H1 (cell line): ENCODE results near the gene GRAPL. TPM values are rescaled to one million over a fixed set of nuclear protein-coding genes. Genes with fewer than 3 reads are reported as not detected.
"Not testable (repeated sequence)": the region's sequence is repeated elsewhere in the genome, so short reads cannot be mapped to it uniquely, and the experiment has no call there.

ENCODE experiments used
- CTCF ChIA-PET: fragments of 300-600 bp; sonication (Branson Sonifier 250); formaldehyde crosslinking; loops from one replicate; lab custom pipeline; 2021; ENCODE audit not compliant: partially characterized antibody; lab: Charles Lee
- POLR2A ChIA-PET: fragments of 300-600 bp; sonication (Branson Sonifier 250); formaldehyde crosslinking; loops from one replicate; lab custom pipeline; 2021; ENCODE audit warnings: inconsistent platforms; ENCODE audit not compliant: partially characterized antibody; lab: Charles Lee
- DNase-seq, 2 experiments: peaks; one replicate each; pipeline versions ENCODE4 v3.0.0 to v3.0.0-alpha.2; 2010 to 2022; ENCODE audit warnings: low spot score in 2 of 2, low read depth in 1 of 2, mixed read lengths in 1 of 2
- FAIRE-seq: peaks from 2 replicates; lab custom pipeline; 2011; peaks lifted over from hg19 to GRCh38; lab: Jason Lieb, UNC
- H2AFZ ChIP-seq: 2 replicates; pipeline ENCODE4 v1.8.1; 2012; ENCODE audit warnings: low read length, inconsistent platforms
- H2AK5ac ChIP-seq: 2 replicates; pipeline ENCODE4 v1.6.1; 2013; ENCODE audit warnings: low read depth, low read length
- H2BK120ac ChIP-seq: replicated peaks from 2 replicates; pipeline ENCODE3; 2013; ENCODE audit warnings: low read depth, low read length, inconsistent platforms
- H2BK12ac ChIP-seq: 2 replicates; pipeline ENCODE4 v1.6.1; 2013; ENCODE audit warnings: low read depth, low read length
- H2BK15ac ChIP-seq: 2 replicates; pipeline ENCODE4 v1.6.1; 2013; ENCODE audit warnings: low read length
- H2BK20ac ChIP-seq: 2 replicates; pipeline ENCODE4 v1.6.1; 2013; ENCODE audit warnings: low read length
- H2BK5ac ChIP-seq: 2 replicates; pipeline ENCODE4 v1.6.1; 2013; ENCODE audit warnings: low read depth, low read length
- H3K14ac ChIP-seq: 2 replicates; pipeline ENCODE4 v1.6.1; 2013; ENCODE audit warnings: inconsistent platforms; ENCODE audit not compliant: insufficient read length
- H3K18ac ChIP-seq: 2 replicates; pipeline ENCODE4 v1.6.1; 2013; ENCODE audit warnings: low read length; ENCODE audit errors: extremely low read depth
- H3K23ac ChIP-seq: 2 replicates; pipeline ENCODE4 v1.6.1; 2013; ENCODE audit warnings: inconsistent platforms; ENCODE audit not compliant: insufficient read length
- H3K23me2 ChIP-seq: 2 replicates; pipeline ENCODE4 v1.6.1; 2013; ENCODE audit warnings: low read depth, low read length
- H3K27ac ChIP-seq: 2 replicates; pipeline ENCODE4 v1.6.1; 2011; ENCODE audit warnings: low read depth, low read length, inconsistent platforms
- H3K27me3 ChIP-seq, 4 experiments: replicated peaks in 1 of 4; 1 replicate in 1 of 4; 2 replicates in 3 of 4; pipeline versions ENCODE4 v1.6.1 to v1.8.1; 2011 to 2013; ENCODE audit warnings: low read length in 3 of 4, mild to moderate bottlenecking in 3 of 4, inconsistent platforms in 2 of 4, mixed read lengths in 2 of 4, moderate library complexity in 1 of 4; ENCODE audit not compliant: control insufficient read depth in 3 of 4, insufficient read depth in 3 of 4; ENCODE audit errors: extremely low read depth in 1 of 4
- H3K36me3 ChIP-seq, 4 experiments: 2 replicates each; pipeline versions ENCODE4 v1.6.1 to v1.8.1; 2011 to 2013; ENCODE audit warnings: mild to moderate bottlenecking in 4 of 4, low read length in 3 of 4, moderate library complexity in 2 of 4, control low read depth in 1 of 4, inconsistent platforms in 1 of 4; ENCODE audit not compliant: insufficient read depth in 4 of 4, control insufficient read depth in 2 of 4
- H3K4ac ChIP-seq: replicated peaks from 2 replicates; pipeline ENCODE3; 2013; ENCODE audit warnings: low read length, low read depth, mixed read lengths, inconsistent platforms; ENCODE audit not compliant: insufficient read length
- H3K4me1 ChIP-seq, 4 experiments: replicated peaks in 1 of 4; 1 replicate in 1 of 4; 2 replicates in 3 of 4; pipeline versions ENCODE4 v1.6.1 to v1.8.1; 2011 to 2013; ENCODE audit warnings: low read length in 3 of 4, inconsistent platforms in 2 of 4, mixed read lengths in 1 of 4; ENCODE audit not compliant: insufficient read depth in 4 of 4, control insufficient read depth in 3 of 4
- H3K4me2 ChIP-seq, 2 experiments: 2 replicates each; pipeline versions ENCODE4 v1.6.1 to v1.8.1; 2011 to 2013; ENCODE audit warnings: low read depth in 2 of 2, low read length in 2 of 2, control low read depth in 1 of 2, inconsistent platforms in 1 of 2, mild to moderate bottlenecking in 1 of 2; ENCODE audit not compliant: insufficient read depth in 1 of 2
- H3K4me3 ChIP-seq, 4 experiments: fragments of 200-600, 300-600 bp in 1 of 4; sonication (generic), shearing (Covaris generic), sonication (Bioruptor Twin) in 1 of 4; 2 replicates each; pipeline versions ENCODE4 v1.5.1 to v1.8.1; 2011 to 2016; ENCODE audit warnings: low read length in 4 of 4, low read depth in 3 of 4, control low read depth in 2 of 4, inconsistent platforms in 2 of 4, mild to moderate bottlenecking in 2 of 4, mixed read lengths in 1 of 4, moderate library complexity in 1 of 4; ENCODE audit not compliant: insufficient read depth in 2 of 4; ENCODE audit errors: extremely low read depth in 1 of 4
- H3K56ac ChIP-seq: replicated peaks from 2 replicates; pipeline ENCODE3; 2013; ENCODE audit warnings: low read depth, mild to moderate bottlenecking, mixed read lengths, low read length, inconsistent platforms; ENCODE audit not compliant: insufficient read length
- H3K79me1 ChIP-seq: 2 replicates; pipeline ENCODE4 v1.6.1; 2013; ENCODE audit warnings: low read depth, low read length, control low read depth
- H3K79me2 ChIP-seq, 2 experiments: 2 replicates each; pipeline versions ENCODE4 v1.6.1 to v1.8.1; 2012 to 2013; ENCODE audit warnings: low read length in 2 of 2, mild to moderate bottlenecking in 2 of 2, inconsistent platforms in 1 of 2; ENCODE audit not compliant: insufficient read depth in 2 of 2, control insufficient read depth in 1 of 2
- H3K9ac ChIP-seq, 4 experiments: replicated peaks in 1 of 4; 1 replicate in 1 of 4; 2 replicates in 3 of 4; pipeline versions ENCODE4 v1.6.1 to v1.8.1; 2011 to 2013; ENCODE audit warnings: low read depth in 3 of 4, low read length in 3 of 4, control low read depth in 2 of 4, mild to moderate bottlenecking in 2 of 4, moderate library complexity in 2 of 4, inconsistent platforms in 1 of 4; ENCODE audit errors: extremely low read depth in 1 of 4
- H3K9me3 ChIP-seq, 2 experiments: 2 replicates each; pipeline versions ENCODE4 v1.6.1 to v1.8.1; 2012 to 2013; ENCODE audit warnings: mild to moderate bottlenecking in 2 of 2, moderate library complexity in 2 of 2, control low read depth in 1 of 2, inconsistent platforms in 1 of 2, low read depth in 1 of 2, low read length in 1 of 2, mixed read lengths in 1 of 2; ENCODE audit not compliant: insufficient read depth in 2 of 2
- H4K20me1 ChIP-seq, 2 experiments: replicated peaks in 1 of 2; 2 replicates each; pipeline versions ENCODE3 to v1.8.1; 2011 to 2013; ENCODE audit warnings: inconsistent platforms in 2 of 2, low read length in 2 of 2, mild to moderate bottlenecking in 1 of 2; ENCODE audit not compliant: insufficient read depth in 2 of 2, control insufficient read depth in 1 of 2
- H4K5ac ChIP-seq: 2 replicates; pipeline ENCODE4 v1.6.1; 2013; ENCODE audit warnings: low read length, low read depth, mixed read lengths, inconsistent platforms; ENCODE audit not compliant: insufficient read length
- H4K8ac ChIP-seq: 2 replicates; pipeline ENCODE4 v1.8.0; 2013; ENCODE audit warnings: mild to moderate bottlenecking, moderate library complexity, low read length, inconsistent platforms; ENCODE audit not compliant: insufficient read depth; ENCODE audit errors: extremely low read depth
- H4K91ac ChIP-seq: replicated peaks from 2 replicates; pipeline ENCODE3; 2013; ENCODE audit warnings: low read length, mixed read lengths, inconsistent platforms; ENCODE audit not compliant: insufficient read length
- POLR2A ChIP-seq, 2 experiments: IDR thresholded peaks; 1 replicate in 1 of 2; 2 replicates in 1 of 2; pipeline ENCODE4 v1.6.1; 2011; ENCODE audit warnings: low read depth in 2 of 2, low read length in 2 of 2, mild to moderate bottlenecking in 2 of 2; ENCODE audit errors: control extremely low read depth in 1 of 2
- POLR2AphosphoS5 ChIP-seq: IDR thresholded peaks from 2 replicates; pipeline ENCODE4 v1.6.1; 2011; ENCODE audit warnings: low read depth, low read length
- TAF1 ChIP-seq: IDR thresholded peaks from 2 replicates; pipeline ENCODE4 v1.6.1; 2011; ENCODE audit warnings: mild to moderate bottlenecking, low read depth, low read length
- WGBS, 2 experiments: shearing (Covaris generic) in 1 of 2; methylation state at CpG; one replicate each; pipeline versions ENCODE4 v1.1.6 to v1.1.7; 2013 to 2015; ENCODE audit warnings: low lambda C conversion rate in 2 of 2, mixed read lengths in 2 of 2, inconsistent platforms in 1 of 2, low coverage in 1 of 2, missing lambda C conversion rate in 1 of 2; ENCODE audit not compliant: insufficient replicate concordance in 2 of 2, insufficient coverage in 1 of 2, insufficient read length in 1 of 2; ENCODE audit errors: extremely low coverage in 1 of 2, missing lambda C conversion rate in 1 of 2; 5-methylcytosine and 5-hydroxymethylcytosine counted together
- polyA plus RNA-seq, 7 experiments: library from polyadenylated mRNA; depleted of rRNA in 3 of 7; stranded (reverse) in 5 of 7; unstranded in 2 of 7; fragments of >200 nt in 5 of 7; fragments of 200-250 nt in 2 of 7; gene quantifications; 1 replicate in 5 of 7; 2 replicates in 1 of 7; 4 replicates in 1 of 7; pipeline versions ENCODE4 v1.2.1 to v1.2.3, GENCODE V29; 2011 to 2013; ENCODE audit warnings: missing spikeins in 2 of 7, mixed read lengths in 2 of 7
- total RNA-seq: library from RNA; stranded (reverse); fragmentation: NEBNext Ultra II Directional; extraction: Animal tissue kit (Norgen Biotek cat#: 25700); gene quantifications from 2 replicates; pipeline ENCODE4 v1.2.1, GENCODE V29; 2021

The GRAPL gene
- total and polyA plus RNA-seq, 2 of the 8 experiments (the other 6 are each of a cell fraction or from before 2014, with no cell fraction given) = 0.15 TPM; not detected in 1

GRCh38 chr17:19111801-19112458 is 15.5 kb upstream of the GRAPL start:
- Histone ChIP-seq H3K4me2 (peak overlapping the region; percentile 44 to 61; a peak in 3 of 4 replicates), H4K8ac (peak overlapping the region; percentile 79; the same call in 1 of the 2 replicates), H3K9ac (peak overlapping the region in 2 of 4 experiments; percentile 47 to 79; a peak in 3 of 7 replicates)
- H2AFZ ChIP-seq, H4K5ac ChIP-seq, H3K23ac ChIP-seq, H2BK15ac ChIP-seq, H4K20me1 ChIP-seq, H2BK12ac ChIP-seq, H4K91ac ChIP-seq, CTCF ChIA-PET, H3K4me1 ChIP-seq, H3K27me3 ChIP-seq, POLR2A ChIA-PET, H2AK5ac ChIP-seq, H3K36me3 ChIP-seq, H2BK5ac ChIP-seq, H3K9me3 ChIP-seq, H3K56ac ChIP-seq, H3K18ac ChIP-seq, H2BK120ac ChIP-seq, H2BK20ac ChIP-seq: not testable (repeated sequence)
- whole genome bisulfite sequencing, 2 experiments = 2% methylated on average over 35 of the region's 47 CpGs; no CpG with 5 or more reads in 1 of the 2 experiments
- TF ChIP-seq POLR2A (IDR thresholded peaks at IDR 0.05; ENCODE audit: control extremely low read depth in 1 of 2, low read depth in 2 of 2, low read length in 2 of 2) (peak; percentile 39 to 59; a peak in 2 of 3 replicates), TAF1 (0 out of 2 replicates have a peak, but pooled peaks have one; percentile 16), POLR2AphosphoS5 (0 out of 2 replicates have a peak, but pooled peaks have one; percentile 43)
- TF ChIP-seq, all 59 proteins: peak for 3; not testable (repeated sequence) for 56
- FAIRE-seq, H3K79me1 ChIP-seq, H3K4ac ChIP-seq, H3K23me2 ChIP-seq, H3K79me2 ChIP-seq, H3K14ac ChIP-seq: not testable (repeated sequence)
- DNase-seq = peak; percentile 94 to 96
- Histone ChIP-seq H3K4me3 (peak overlapping the region in 1 of 4 experiments; percentile 46; a peak in 2 of 8 replicates), H3K27ac (peak overlapping the region; percentile 58; the same call in 1 of the 2 replicates)
